HCT116 (cell line): ENCODE results near the gene MBOAT7. TPM values are rescaled to one million over a fixed set of nuclear protein-coding genes. Genes with fewer than 3 reads are reported as not detected.

Experiments used
- ATAC-seq: fragments of 200-7000 bp; cut with Tn5 transposase; 2 replicates; pipeline ENCODE4 v1.9.1; 2020; ENCODE audit warnings: mild to moderate bottlenecking, moderate library complexity
- BruUV-seq: library from RNA; stranded (reverse); fragments of 400-500 nt; replicated peaks from 2 replicates; lab custom pipeline; 2021; lab: Mats Ljungman, UMichigan
- CTCF ChIA-PET: fragments of 300-600 bp; sonication (Branson Sonifier 250); formaldehyde crosslinking; loops from one replicate; lab custom pipeline; 2021; ENCODE audit warnings: antibody characterized with exemption; lab: Charles Lee
- POLR2A ChIA-PET: fragments of 300-600, 350-600 bp; sonication (Branson Sonifier 250); formaldehyde crosslinking; loops from one replicate; lab custom pipeline; 2021; ENCODE audit warnings: antibody characterized with exemption; lab: Charles Lee
- RAD21 ChIA-PET, 2 experiments: fragments of 300-600 bp; sonication (Branson Sonifier 250); formaldehyde crosslinking; loops; one replicate each; lab custom pipeline; 2023; ENCODE audit warnings: low total read pairs in 2 of 2; ENCODE audit not compliant: uncharacterized antibody in 2 of 2, unreplicated experiment in 2 of 2, low non-redundant PET in 1 of 2; lab: Charles Lee
- DNase-seq: peaks from one replicate; pipeline ENCODE4 v3.0.0-alpha.2; 2010; ENCODE audit warnings: low read depth, low spot score
- H2AFZ ChIP-seq: fragments of 200-600 bp; shearing (Covaris generic), sonication (generic); 2 replicates; pipeline ENCODE4 v1.6.1; 2017; ENCODE audit warnings: low read depth, mixed run types, mixed read lengths, antibody characterized with exemption, low read length; ENCODE audit not compliant: poor library complexity, severe bottlenecking
- H3K27ac ChIP-seq: 2 replicates; pipeline ENCODE4 v1.5.1; 2012; ENCODE audit warnings: low read depth, low read length
- H3K27me3 ChIP-seq: fragments of 200-600 bp; sonication (generic); 2 replicates; pipeline ENCODE4 v1.6.1; 2016; ENCODE audit warnings: mixed run types, low read length, mixed read lengths; ENCODE audit not compliant: insufficient read depth
- H3K36me3 ChIP-seq, 2 experiments: fragments of 200-500 bp in 1 of 2; fragments of 200-600 bp in 1 of 2; sonication (Bioruptor generic) in 1 of 2; sonication (generic) in 1 of 2; 2 replicates each; pipeline versions ENCODE4 v1.5.1 to v1.6.1; 2014 to 2016; ENCODE audit warnings: low read length in 2 of 2, inconsistent platforms in 1 of 2, mixed read lengths in 1 of 2, mixed run types in 1 of 2; ENCODE audit not compliant: insufficient read depth in 2 of 2, control insufficient read depth in 1 of 2
- H3K4me1 ChIP-seq, 2 experiments: fragments of 200-600 bp in 1 of 2; sonication (generic) in 1 of 2; 2 replicates each; pipeline versions ENCODE4 v1.5.1 to v1.6.1; 2012 to 2017; ENCODE audit warnings: low read length in 2 of 2, inconsistent platforms in 1 of 2, mild to moderate bottlenecking in 1 of 2, mixed read lengths in 1 of 2, mixed run types in 1 of 2, moderate library complexity in 1 of 2; ENCODE audit not compliant: insufficient read depth in 2 of 2, control insufficient read depth in 1 of 2
- H3K4me2 ChIP-seq: fragments of 200-600 bp; sonication (generic); 2 replicates; pipeline ENCODE4 v1.6.1; 2017; ENCODE audit warnings: mixed run types, low read length, mixed read lengths
- H3K4me3 ChIP-seq, 2 experiments: fragments of 200-600 bp in 1 of 2; sonication (generic) in 1 of 2; replicated peaks in 1 of 2; 2 replicates each; pipeline ENCODE4 v1.5.1; 2011 to 2016; ENCODE audit warnings: low read length in 2 of 2, control low read depth in 1 of 2, low read depth in 1 of 2, mild to moderate bottlenecking in 1 of 2, mixed read lengths in 1 of 2, mixed run types in 1 of 2
- H3K79me2 ChIP-seq: fragments of 200-600 bp; sonication (generic); 2 replicates; pipeline ENCODE4 v1.6.1; 2017; ENCODE audit warnings: mild to moderate bottlenecking, mixed run types, low read length, moderate library complexity, mixed read lengths; ENCODE audit not compliant: insufficient read depth
- H3K9ac ChIP-seq: fragments of 200-600 bp; sonication (generic); 2 replicates; pipeline ENCODE4 v1.6.1; 2016; ENCODE audit warnings: low read length, mixed read lengths
- H3K9me2 ChIP-seq: fragments of 200-600 bp; sonication (generic), shearing (Covaris generic); 2 replicates; pipeline ENCODE4 v1.6.1; 2017; ENCODE audit warnings: mixed run types, mild to moderate bottlenecking, moderate library complexity; ENCODE audit not compliant: insufficient read depth
- H3K9me3 ChIP-seq, 2 experiments: fragments of 200-500 bp in 1 of 2; fragments of 200-600 bp in 1 of 2; sonication (Bioruptor generic) in 1 of 2; sonication (generic) in 1 of 2; 2 replicates each; pipeline ENCODE4 v1.6.1; 2014 to 2017; ENCODE audit warnings: low read length in 2 of 2, mixed read lengths in 2 of 2, inconsistent platforms in 1 of 2, low read depth in 1 of 2, mild to moderate bottlenecking in 1 of 2, mixed run types in 1 of 2, moderate library complexity in 1 of 2; ENCODE audit not compliant: control insufficient read depth in 1 of 2, insufficient read depth in 1 of 2
- H4K20me1 ChIP-seq: fragments of 200-600 bp; sonication (generic), shearing (Covaris generic); 2 replicates; pipeline ENCODE4 v1.6.1; 2017; ENCODE audit warnings: mixed run types, mild to moderate bottlenecking, moderate library complexity; ENCODE audit not compliant: insufficient read depth
- EGR1 ChIP-seq: IDR thresholded peaks from 2 replicates; pipeline ENCODE4 v1.6.1; 2012; ENCODE audit warnings: low read depth
- ELF1 ChIP-seq: IDR thresholded peaks from 2 replicates; pipeline ENCODE4 v1.6.1; 2012; ENCODE audit warnings: low read depth, borderline replicate concordance
- POLR2A ChIP-seq: IDR thresholded peaks from 2 replicates; pipeline ENCODE4 v1.7.0; 2011; ENCODE audit warnings: borderline replicate concordance; ENCODE audit not compliant: insufficient read depth, insufficient read length; ENCODE audit errors: extremely low read depth
- SP1 ChIP-seq: IDR thresholded peaks from 2 replicates; pipeline ENCODE4 v1.6.1; 2012; ENCODE audit warnings: low read depth
- YY1 ChIP-seq: IDR thresholded peaks from 2 replicates; pipeline ENCODE4 v1.6.1; 2011; ENCODE audit warnings: low read length, low read depth, moderate library complexity, mild to moderate bottlenecking; ENCODE audit not compliant: insufficient replicate concordance; ENCODE audit errors: extremely low read depth
- ZNF274 ChIP-seq: fragments of 200-500 bp; sonication (Bioruptor generic); IDR thresholded peaks from 2 replicates; pipeline ENCODE4 v1.6.1; 2014; ENCODE audit warnings: mild to moderate bottlenecking, low read depth, low read length, inconsistent platforms
- intact Hi-C: fragments of 100-400 bp; cut with micrococcal nuclease; formaldehyde crosslinking; loops from 2 replicates; pipeline ENCODE4 v1.10.0; 2022
- total RNA-seq: library from RNA; stranded (reverse); gene quantifications from one replicate; pipeline ENCODE4 v1.2.1, GENCODE V29; 2021; ENCODE audit not compliant: unreplicated experiment

MBOAT7 gene
- total RNA-seq, 1 experiment from 2014 or later = 113 TPM

DNA sequence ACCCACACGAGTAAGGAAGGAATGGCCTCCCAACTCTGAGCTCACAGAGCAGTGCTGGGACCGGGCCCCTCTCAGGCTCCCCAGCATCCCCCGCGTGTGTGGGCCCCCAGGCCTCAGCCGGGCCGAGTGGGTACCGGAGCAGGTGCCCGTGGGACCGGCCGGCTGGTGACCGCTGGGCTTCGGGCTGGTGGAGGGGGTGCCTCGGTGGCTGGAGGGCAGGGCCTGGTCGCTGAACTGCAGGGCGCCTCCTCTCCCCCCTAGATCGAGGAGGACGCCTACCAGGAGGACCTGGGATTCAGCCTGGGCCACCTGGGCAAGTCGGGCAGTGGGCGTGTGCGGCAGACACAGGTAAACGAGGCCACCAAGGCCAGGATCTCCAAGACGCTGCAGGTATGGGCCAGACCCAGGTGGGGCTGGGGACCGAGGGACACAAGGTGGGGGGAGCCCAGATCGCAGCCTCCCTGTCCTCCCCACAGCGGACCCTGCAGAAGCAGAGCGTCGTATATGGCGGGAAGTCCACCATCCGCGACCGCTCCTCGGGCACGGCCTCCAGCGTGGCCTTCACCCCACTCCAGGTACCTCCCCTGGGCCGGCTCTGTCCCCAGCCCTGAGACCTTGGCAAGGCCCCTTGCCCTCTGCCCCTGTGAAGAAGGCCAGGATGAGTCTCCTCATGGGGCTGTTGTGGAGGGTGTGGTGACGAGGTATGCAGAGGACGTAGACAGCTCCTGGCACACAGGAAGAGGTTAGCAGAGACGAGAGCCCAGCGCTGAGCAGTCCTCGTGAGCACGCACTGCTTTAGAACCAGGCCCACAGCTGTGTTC, 60.4 kb downstream of the MBOAT7 start:
- Histone ChIP-seq H4K20me1 (no peaks in the 10 kb centered on the region), H3K9ac (no peak overlapping the region), H3K9me3 (no peaks in the 10 kb centered on the region), H3K9me2 (no peaks in the 10 kb centered on the region), H3K79me2 (no peaks in the 10 kb centered on the region), H3K4me1 (peaks cover 5 to 6% of the 10 kb centered on the region in 2 experiments; a peak in 2 of 4 replicates), H2AFZ (no peak overlapping the region), H3K27ac (no peak overlapping the region), H3K4me3 (no peak overlapping the region), H3K4me2 (no peak overlapping the region), H3K36me3 (peaks cover 22 to 35% of the 10 kb centered on the region in 2 experiments; a peak in 3 of 4 replicates), H3K27me3 (no peaks in the 10 kb centered on the region)
- CTCF ChIA-PET = no interaction called here
- TF ChIP-seq ELF1 = no peak
- TF ChIP-seq SP1 = no peak
- TF ChIP-seq EGR1 = no peak
- no peak for TF ChIP-seq YY1
- intact Hi-C loops = no loop called here
- no TSS peak for BruUV-seq
- DNase-seq = no peak
- RAD21 ChIA-PET = no interaction called here
- ATAC-seq = no peak
- POLR2A ChIA-PET = no interaction called here

DNA sequence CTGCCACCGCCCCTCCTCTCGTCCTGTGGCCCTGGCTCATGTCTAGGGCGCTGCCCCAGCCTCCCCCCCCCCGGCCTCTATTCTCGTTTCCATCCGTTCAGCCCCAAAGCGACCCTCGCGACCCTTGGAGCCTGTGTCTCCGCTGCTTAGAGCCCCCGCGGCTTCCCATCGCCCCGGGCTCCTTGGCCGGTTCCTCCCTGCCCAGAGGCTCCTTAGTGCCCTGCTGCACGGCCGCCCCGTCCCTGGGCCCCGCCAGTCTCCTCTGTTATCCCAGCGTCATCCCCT, 61.0 kb downstream of the MBOAT7 start:
- Histone ChIP-seq H3K4me2 (no peak overlapping the region), H3K36me3 (peaks cover 25 to 41% of the 10 kb centered on the region in 2 experiments; a peak in 3 of 4 replicates), H3K9ac (no peak overlapping the region), H3K27ac (no peak overlapping the region), H3K4me1 (peaks cover under 1 to 3% of the 10 kb centered on the region in 2 experiments; a peak in 2 of 4 replicates), H2AFZ (no peak overlapping the region), H3K9me2 (no peaks in the 10 kb centered on the region), H3K9me3 (no peaks in the 10 kb centered on the region), H4K20me1 (no peaks in the 10 kb centered on the region), H3K27me3 (no peaks in the 10 kb centered on the region), H3K4me3 (no peak overlapping the region)
- ChIA-PET CTCF (no interaction called here), RAD21 (no interaction called here), POLR2A (no interaction called here)
- intact Hi-C loops = no loop called here
- ATAC-seq (no peak), DNase-seq (no peak)
- BruUV-seq = no TSS peak
- TF ChIP-seq ZNF274 = no peak
- no peak for TF ChIP-seq POLR2A
- TF ChIP-seq, all 23 proteins: peak for 0
- H3K79me2 ChIP-seq = no peaks in the 10 kb centered on the region
